RWPE2 (cell line): ENCODE results near the gene HTT.
A peak's percentile ranks its signal among the peaks of the same experiment; 100 is the strongest.
"Not testable (repeated sequence)": the region's sequence is repeated elsewhere in the genome, so short reads cannot be mapped to it uniquely, and the experiment has no call there.

Source experiments
- ATAC-seq: fragments of 200-7000 bp; cut with Tn5 transposase; 3 replicates; pipeline ENCODE4 v1.9.1; 2021; ENCODE audit warnings: low read depth
- DNase-seq: peaks from one replicate; pipeline ENCODE4 v3.0.0-alpha.2; 2020; ENCODE audit warnings: low spot score
- H3K27ac ChIP-seq: fragments of 450-650 bp; 2 replicates; pipeline ENCODE4 v1.5.1; 2017; ENCODE audit warnings: mild to moderate bottlenecking; ENCODE audit not compliant: poor library complexity, severe bottlenecking
- H3K27me3 ChIP-seq: fragments of 250-450 bp; sonication (Bioruptor Pico); 2 replicates; pipeline ENCODE4 v1.5.1; 2021; ENCODE audit warnings: mild to moderate bottlenecking, moderate library complexity; ENCODE audit not compliant: insufficient read depth, poor library complexity, severe bottlenecking
- H3K36me3 ChIP-seq: fragments of 250-450 bp; sonication (Bioruptor Pico); 2 replicates; pipeline ENCODE4 v1.5.1; 2020; ENCODE audit warnings: low read depth, mild to moderate bottlenecking, moderate library complexity
- H3K4me1 ChIP-seq: fragments of 250-450 bp; sonication (Bioruptor Pico); 2 replicates; pipeline ENCODE4 v1.5.1; 2021; ENCODE audit warnings: mild to moderate bottlenecking, moderate library complexity; ENCODE audit not compliant: insufficient read depth, poor library complexity, severe bottlenecking
- H3K4me3 ChIP-seq: fragments of 250-450 bp; sonication (Bioruptor Pico); 2 replicates; pipeline ENCODE4 v1.5.1; 2021; ENCODE audit warnings: mild to moderate bottlenecking, moderate library complexity; ENCODE audit not compliant: severe bottlenecking
- H3K9me3 ChIP-seq: fragments of 250-450 bp; sonication (Bioruptor Pico); 2 replicates; pipeline ENCODE4 v1.5.1; 2021; ENCODE audit warnings: mild to moderate bottlenecking, moderate library complexity; ENCODE audit not compliant: severe bottlenecking
- CTCF ChIP-seq: fragments of 450-650 bp; IDR thresholded peaks from one replicate; pipeline ENCODE4 v1.5.1; 2017; ENCODE audit warnings: mild to moderate bottlenecking, moderate library complexity; ENCODE audit not compliant: poor library complexity, severe bottlenecking

Gene HTT

GRCh38 chr4:3046162-3046561 lies 28.3 kb upstream of the HTT start:
- H3K27ac ChIP-seq: no peak overlapping the region
- H3K9me3 ChIP-seq: no peaks in the 10 kb centered on the region
- H3K4me3 ChIP-seq: no peak overlapping the region
- no peaks in the 10 kb centered on the region for H3K27me3 ChIP-seq
- no peaks in the 10 kb centered on the region for H3K36me3 ChIP-seq
- DNase-seq: no peak
- no peak for TF ChIP-seq CTCF
- no peak for ATAC-seq
- H3K4me1 ChIP-seq: no peaks in the 10 kb centered on the region

DNA sequence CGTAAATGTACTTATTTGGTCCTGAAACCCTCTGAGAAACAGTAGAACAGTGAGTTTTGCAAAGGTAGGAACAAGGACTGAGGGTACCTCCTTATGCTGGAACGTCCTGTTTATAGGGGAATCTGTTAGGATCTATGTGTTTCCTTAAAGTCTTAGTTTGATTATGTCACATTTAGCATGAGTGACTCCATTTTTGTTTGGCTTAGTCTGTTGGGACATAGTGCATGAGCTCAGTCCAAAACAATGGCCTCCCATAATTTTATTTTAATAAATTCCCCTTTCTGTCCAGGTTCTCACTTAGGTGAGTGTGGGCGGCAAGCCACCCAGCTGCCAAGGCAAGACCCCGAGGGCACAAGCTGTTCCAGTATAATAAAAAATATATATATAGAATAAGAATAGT lies 27.9 kb upstream of the HTT start:
- H3K4me1 ChIP-seq: no peaks in the 10 kb centered on the region
- no peak overlapping the region for H3K4me3 ChIP-seq
- H3K36me3 ChIP-seq: no peaks in the 10 kb centered on the region
- DNase-seq (no peak), ATAC-seq (no peak)
- H3K27ac ChIP-seq: no peak overlapping the region
- no peaks in the 10 kb centered on the region for H3K27me3 ChIP-seq
- no peak for TF ChIP-seq CTCF
- no peaks in the 10 kb centered on the region for H3K9me3 ChIP-seq

DNA sequence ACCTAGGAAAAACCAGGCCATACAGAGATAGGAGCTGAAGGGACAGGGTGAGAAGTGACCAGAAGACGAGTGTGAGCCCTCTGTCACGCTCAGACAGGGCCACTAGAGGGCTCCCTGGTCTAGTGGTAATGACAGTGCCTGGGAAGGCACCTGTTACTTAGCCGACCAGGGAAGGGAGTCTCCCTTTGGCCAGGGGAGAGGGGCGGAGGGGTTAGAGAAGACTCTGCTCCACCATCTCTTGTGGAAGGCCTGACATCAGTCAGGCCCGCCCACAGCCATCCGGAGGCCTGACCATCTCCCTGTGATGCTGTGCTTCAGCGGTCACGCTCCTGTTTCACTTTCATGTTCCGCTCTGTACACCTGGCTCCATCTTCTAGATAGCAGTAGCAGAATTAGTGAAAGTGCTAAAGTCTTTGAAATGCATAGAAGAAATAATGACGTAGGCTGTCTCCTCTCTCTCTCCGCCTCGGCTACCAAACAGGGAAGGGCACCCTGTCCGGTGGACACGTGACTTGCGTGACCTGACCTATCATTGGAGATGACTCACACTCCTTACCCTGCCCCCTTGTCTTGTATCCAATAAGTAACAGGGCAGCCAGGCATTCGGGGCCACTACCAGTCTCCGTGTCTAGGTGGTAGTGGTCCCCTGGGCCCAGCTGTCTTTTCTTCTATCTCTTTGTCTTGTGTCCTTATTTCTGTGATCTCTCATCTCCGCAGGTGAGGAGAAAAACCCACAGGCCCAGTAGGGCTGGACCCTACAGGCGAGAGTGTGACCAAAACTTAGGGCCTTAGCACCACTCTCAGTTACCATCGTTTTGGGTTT lies 26.8 kb upstream of the HTT start:
- DNase-seq: no peak
- no peaks in the 10 kb centered on the region for H3K27me3 ChIP-seq
- H3K36me3 ChIP-seq: no peaks in the 10 kb centered on the region
- no peaks in the 10 kb centered on the region for H3K4me1 ChIP-seq
- TF ChIP-seq CTCF: peak; percentile 81
- peak; percentile 66 for ATAC-seq
- no peaks in the 10 kb centered on the region for H3K9me3 ChIP-seq
- no peak overlapping the region for H3K4me3 ChIP-seq
- no peak overlapping the region for H3K27ac ChIP-seq

- H3K27me3 ChIP-seq, H3K9me3 ChIP-seq, H3K36me3 ChIP-seq, H3K4me1 ChIP-seq, H3K4me3 ChIP-seq, ATAC-seq, H3K27ac ChIP-seq, DNase-seq: not testable (repeated sequence)
These were observed 23.2 kb upstream of the HTT start for GRCh38 chr4:3051141-3051897.

DNA sequence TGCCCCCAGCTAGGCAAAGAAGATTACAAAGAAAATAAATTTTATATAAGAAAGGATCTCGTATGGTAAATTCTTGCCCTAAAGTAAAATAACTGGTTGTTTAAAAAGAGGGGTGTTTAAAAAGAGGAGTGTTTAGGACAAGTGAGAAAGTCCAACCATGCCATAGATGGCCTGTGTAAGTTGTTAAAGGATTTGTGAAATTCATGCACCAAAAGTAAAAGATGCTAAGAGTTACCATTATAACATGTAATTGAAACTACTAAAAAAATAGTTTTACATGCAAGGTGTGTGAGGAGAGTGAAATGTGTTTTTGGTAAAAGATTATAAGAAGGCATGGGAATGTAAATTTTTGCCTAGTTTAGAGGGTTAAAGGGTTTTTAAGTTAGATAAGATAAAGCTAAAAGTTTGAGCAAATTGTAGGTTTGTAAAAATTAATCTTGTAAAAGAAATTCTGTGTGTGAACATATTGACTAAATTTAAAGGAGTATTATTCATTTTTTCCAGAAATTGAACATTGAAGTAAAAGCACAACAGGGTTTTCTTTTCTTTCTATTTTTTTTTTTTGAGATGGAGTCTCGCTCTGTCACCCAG lies 20.2 kb upstream of the HTT start:
- no peaks in the 10 kb centered on the region for H3K4me1 ChIP-seq
- H3K27ac ChIP-seq: no peak overlapping the region
- no peaks in the 10 kb centered on the region for H3K27me3 ChIP-seq
- no peak overlapping the region for H3K4me3 ChIP-seq
- no peak for ATAC-seq
- no peaks in the 10 kb centered on the region for H3K9me3 ChIP-seq
- no peak for TF ChIP-seq CTCF
- no peak for DNase-seq
- no peaks in the 10 kb centered on the region for H3K36me3 ChIP-seq
